HL-60 (cell line): Measurements from ENCODE around the gene ARHGAP26.

ENCODE experiments used
- DNase-seq, 2 experiments: peaks; one replicate each; pipeline ENCODE4 v3.0.0-alpha.2; 2010 to 2020; ENCODE audit warnings: low read depth in 1 of 2, low spot score in 1 of 2
- H3K27ac ChIP-seq: fragments of 250-450 bp; sonication (Bioruptor Pico); replicated peaks from 2 replicates; pipeline ENCODE4 v1.5.1; 2020; ENCODE audit warnings: mild to moderate bottlenecking, moderate library complexity
- H3K27me3 ChIP-seq: fragments of 250-450 bp; sonication (Bioruptor Pico); 2 replicates; pipeline ENCODE4 v1.5.1; 2021; ENCODE audit warnings: mild to moderate bottlenecking, moderate library complexity; ENCODE audit not compliant: insufficient read depth, poor library complexity, severe bottlenecking
- H3K4me3 ChIP-seq: replicated peaks from 2 replicates; pipeline ENCODE4 v1.5.1; 2011; ENCODE audit warnings: mild to moderate bottlenecking, control low read depth, low read length; ENCODE audit not compliant: insufficient read depth
- GABPA ChIP-seq: IDR thresholded peaks from 2 replicates; pipeline ENCODE4 v1.6.1; 2012; ENCODE audit warnings: low read depth
- POLR2AphosphoS5 ChIP-seq: IDR thresholded peaks from 2 replicates; pipeline ENCODE4 v1.6.1; 2012; ENCODE audit warnings: low read depth
- SPI1 ChIP-seq: IDR thresholded peaks from 2 replicates; pipeline ENCODE4 v1.6.1; 2012; ENCODE audit warnings: low read depth, mild to moderate bottlenecking, borderline replicate concordance
- TF ChIP-seq, protein P1 (sequence below): IDR thresholded peaks from one replicate; pipeline ENCODE4 v1.5.1; 2011; ENCODE audit warnings: low read length, control low read depth, inconsistent platforms; ENCODE audit not compliant: insufficient read depth
- TF ChIP-seq, protein P2 (sequence below): IDR thresholded peaks from 2 replicates; pipeline ENCODE4 v1.6.1; 2012; ENCODE audit warnings: low read depth; ENCODE audit not compliant: insufficient replicate concordance

The ARHGAP26 gene

DNA sequence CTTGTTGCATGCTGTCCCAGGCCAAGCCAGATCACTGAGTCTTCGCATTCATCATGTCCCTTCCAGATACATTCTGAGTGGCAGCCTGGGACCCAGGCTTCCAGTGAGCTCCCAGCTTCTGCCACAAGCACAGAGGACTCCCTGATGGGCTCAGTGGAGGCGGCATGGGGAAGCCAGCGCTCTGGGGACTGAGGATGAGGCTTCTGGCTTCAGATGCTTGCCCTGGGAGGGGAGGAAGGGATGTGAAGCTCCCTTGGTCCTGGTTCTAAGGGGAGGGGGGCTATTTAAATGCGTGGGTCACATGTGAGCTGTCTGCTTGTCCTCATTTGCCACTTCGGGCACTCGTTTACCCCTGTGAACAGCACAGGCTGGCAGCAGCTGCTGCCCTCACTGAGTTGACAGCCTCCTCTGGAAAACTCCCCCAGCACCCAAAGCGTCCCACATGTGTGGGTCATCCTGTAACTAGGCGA is 459.3 kb downstream of the ARHGAP26 start:
- no peak overlapping the region for H3K27ac ChIP-seq
- TF ChIP-seq GABPA, result no peak
- TF ChIP-seq, protein P1, sequence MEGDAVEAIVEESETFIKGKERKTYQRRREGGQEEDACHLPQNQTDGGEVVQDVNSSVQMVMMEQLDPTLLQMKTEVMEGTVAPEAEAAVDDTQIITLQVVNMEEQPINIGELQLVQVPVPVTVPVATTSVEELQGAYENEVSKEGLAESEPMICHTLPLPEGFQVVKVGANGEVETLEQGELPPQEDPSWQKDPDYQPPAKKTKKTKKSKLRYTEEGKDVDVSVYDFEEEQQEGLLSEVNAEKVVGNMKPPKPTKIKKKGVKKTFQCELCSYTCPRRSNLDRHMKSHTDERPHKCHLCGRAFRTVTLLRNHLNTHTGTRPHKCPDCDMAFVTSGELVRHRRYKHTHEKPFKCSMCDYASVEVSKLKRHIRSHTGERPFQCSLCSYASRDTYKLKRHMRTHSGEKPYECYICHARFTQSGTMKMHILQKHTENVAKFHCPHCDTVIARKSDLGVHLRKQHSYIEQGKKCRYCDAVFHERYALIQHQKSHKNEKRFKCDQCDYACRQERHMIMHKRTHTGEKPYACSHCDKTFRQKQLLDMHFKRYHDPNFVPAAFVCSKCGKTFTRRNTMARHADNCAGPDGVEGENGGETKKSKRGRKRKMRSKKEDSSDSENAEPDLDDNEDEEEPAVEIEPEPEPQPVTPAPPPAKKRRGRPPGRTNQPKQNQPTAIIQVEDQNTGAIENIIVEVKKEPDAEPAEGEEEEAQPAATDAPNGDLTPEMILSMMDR, result no peak
- H3K27me3 ChIP-seq, result no peaks in the 10 kb centered on the region
- no peak for DNase-seq
- no peak overlapping the region for H3K4me3 ChIP-seq

DNA sequence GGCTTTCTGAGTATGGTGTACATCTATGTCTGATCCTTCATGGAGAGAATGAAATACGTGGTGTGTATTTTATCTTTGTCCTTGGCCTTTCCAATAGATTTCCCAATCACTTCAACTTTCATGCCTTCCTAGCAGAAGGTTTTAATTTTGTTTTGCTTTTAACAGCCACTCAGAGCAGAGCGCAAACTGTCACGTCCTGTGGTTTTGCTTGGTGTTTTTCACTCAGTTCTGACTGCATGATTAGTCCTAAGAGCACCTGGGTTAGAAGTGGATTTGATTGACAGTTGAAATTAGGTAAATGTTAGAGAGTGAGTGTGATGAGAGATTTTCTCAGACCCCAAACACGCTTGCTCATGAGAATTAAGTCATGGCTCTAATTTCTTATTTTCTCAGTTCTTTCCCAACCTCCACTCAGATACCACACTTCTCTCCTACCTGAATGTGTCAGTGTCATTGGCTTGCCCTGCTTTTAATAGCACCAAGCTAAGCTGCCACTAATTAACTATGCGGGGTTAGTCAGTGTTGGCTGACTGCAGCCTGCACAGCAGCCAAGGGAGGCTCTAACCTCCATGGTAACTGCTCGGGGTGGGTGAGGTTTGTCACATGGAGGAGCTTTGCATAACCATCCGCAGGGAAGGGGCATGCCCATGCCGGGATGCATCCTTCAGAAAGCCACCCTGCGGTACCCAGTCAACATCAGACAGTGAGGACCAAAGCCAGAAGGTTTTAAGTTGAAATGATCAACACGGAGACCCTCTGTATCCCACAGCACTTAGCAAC is 459.9 kb downstream of the ARHGAP26 start:
- TF ChIP-seq, protein P1, result no peak
- TF ChIP-seq, protein P2, sequence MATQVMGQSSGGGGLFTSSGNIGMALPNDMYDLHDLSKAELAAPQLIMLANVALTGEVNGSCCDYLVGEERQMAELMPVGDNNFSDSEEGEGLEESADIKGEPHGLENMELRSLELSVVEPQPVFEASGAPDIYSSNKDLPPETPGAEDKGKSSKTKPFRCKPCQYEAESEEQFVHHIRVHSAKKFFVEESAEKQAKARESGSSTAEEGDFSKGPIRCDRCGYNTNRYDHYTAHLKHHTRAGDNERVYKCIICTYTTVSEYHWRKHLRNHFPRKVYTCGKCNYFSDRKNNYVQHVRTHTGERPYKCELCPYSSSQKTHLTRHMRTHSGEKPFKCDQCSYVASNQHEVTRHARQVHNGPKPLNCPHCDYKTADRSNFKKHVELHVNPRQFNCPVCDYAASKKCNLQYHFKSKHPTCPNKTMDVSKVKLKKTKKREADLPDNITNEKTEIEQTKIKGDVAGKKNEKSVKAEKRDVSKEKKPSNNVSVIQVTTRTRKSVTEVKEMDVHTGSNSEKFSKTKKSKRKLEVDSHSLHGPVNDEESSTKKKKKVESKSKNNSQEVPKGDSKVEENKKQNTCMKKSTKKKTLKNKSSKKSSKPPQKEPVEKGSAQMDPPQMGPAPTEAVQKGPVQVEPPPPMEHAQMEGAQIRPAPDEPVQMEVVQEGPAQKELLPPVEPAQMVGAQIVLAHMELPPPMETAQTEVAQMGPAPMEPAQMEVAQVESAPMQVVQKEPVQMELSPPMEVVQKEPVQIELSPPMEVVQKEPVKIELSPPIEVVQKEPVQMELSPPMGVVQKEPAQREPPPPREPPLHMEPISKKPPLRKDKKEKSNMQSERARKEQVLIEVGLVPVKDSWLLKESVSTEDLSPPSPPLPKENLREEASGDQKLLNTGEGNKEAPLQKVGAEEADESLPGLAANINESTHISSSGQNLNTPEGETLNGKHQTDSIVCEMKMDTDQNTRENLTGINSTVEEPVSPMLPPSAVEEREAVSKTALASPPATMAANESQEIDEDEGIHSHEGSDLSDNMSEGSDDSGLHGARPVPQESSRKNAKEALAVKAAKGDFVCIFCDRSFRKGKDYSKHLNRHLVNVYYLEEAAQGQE, result no peak
- TF ChIP-seq POLR2AphosphoS5 (no peak), SPI1 (no peak), GABPA (no peak)
- H3K27me3 ChIP-seq, result no peaks in the 10 kb centered on the region
- DNase-seq, result no peak
- no peak overlapping the region for H3K4me3 ChIP-seq
- H3K27ac ChIP-seq, result no peak overlapping the region

DNA sequence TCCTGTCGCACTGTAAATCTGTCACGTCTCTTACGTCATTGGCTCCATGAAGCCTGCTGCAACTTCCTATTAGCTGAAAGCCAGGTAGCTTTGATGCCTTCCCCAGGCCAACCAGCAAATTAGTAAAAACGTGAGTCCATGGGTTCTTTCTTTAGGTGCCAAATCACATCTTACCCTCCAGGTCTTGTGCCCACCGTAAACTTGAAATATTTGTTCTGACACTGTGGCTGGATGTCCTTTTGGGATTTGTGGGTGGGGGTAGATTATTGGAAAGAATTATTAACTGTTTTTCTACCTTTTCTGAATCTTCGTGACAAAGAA is 460.5 kb downstream of the ARHGAP26 start:
- no peak overlapping the region for H3K27ac ChIP-seq
- TF ChIP-seq POLR2AphosphoS5, result no peak
- TF ChIP-seq, protein P1, result no peak
- TF ChIP-seq, protein P2, result no peak
- no peak for DNase-seq
- H3K27me3 ChIP-seq, result no peaks in the 10 kb centered on the region
- H3K4me3 ChIP-seq, result no peak overlapping the region

DNA sequence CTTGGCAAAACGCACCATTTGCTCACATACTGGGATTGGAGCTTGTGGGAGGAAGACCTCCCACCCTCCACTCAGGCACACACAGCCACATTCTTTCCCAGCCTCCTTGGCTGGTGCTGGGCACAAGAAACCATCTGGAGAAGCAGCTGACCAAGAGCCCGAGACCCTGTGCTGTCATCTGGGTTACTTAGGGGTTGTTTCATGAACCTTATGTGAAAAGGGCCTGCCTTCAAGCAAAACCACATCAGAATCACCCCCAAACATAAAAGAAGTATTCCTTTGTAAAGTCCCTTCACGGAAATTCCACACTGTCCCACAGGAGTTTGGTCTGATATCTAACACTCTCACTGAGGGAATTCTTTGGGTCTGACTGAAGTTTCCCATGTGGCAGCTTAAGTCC is 461.2 kb downstream of the ARHGAP26 start:
- TF ChIP-seq, protein P2, result no peak
- TF ChIP-seq POLR2AphosphoS5, result no peak
- H3K27me3 ChIP-seq, result no peaks in the 10 kb centered on the region
- no peak for DNase-seq
- H3K27ac ChIP-seq, result no peak overlapping the region
- no peak overlapping the region for H3K4me3 ChIP-seq
